ENCODE data around the gene WDR45B.

GRCh38 chr17:82596837-82597672, 51.2 kb downstream of the WDR45B start:
- TF ChIP-seq CTCF (IDR thresholded peaks at IDR 0.05) (no peak), POLR2A (IDR thresholded peaks at IDR 0.05) (no peak)
